ENCODE data around the gene NPC1L1. TPM values are rescaled to one million over a fixed set of nuclear protein-coding genes. Genes with fewer than 3 reads are reported as not detected.

NPC1L1 gene
- total and polyA plus RNA-seq, 2 experiments from 2014 or later = not detected

DNA sequence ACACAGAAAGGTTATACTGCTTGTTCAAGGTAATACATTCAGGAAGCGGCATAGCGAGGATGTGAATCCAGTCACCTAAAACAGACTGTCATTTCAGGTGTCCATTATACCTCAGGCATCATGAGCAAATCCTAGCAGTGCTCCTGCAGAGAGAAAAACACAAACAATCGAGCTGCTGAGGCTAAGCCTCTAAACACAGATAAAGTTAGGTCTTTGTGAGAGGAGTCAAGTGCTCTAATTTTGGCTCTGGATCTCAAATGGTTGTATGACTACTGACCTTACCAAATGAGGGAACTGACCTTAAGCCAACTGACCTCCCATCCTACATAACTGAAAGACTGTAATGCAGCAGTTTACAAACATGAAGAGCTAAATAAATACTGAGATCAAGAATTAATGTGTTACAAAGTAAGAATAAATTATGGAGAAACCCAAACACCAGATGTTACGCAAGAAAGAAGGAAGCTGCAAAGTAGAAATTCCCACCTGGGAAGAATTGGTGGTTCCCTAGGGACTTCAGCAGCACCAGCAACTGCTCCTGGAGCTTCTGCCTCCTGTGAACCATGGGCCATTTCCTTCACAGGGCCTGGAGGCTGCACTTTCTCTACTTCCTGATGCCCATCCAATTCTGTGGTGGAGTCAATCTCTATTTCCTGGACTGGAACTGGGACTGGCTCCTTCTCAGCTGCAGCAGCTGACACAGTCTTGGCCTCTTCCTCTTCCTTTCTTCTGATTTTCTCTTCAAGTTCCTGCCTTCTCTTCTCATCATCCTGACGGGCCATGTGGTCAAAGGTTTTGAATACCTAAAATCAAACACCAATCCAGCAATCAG is 56.4 kb downstream of the NPC1L1 start:
- peaks cover 19% of the 10 kb centered on the region for H3K36me3 ChIP-seq

DNA sequence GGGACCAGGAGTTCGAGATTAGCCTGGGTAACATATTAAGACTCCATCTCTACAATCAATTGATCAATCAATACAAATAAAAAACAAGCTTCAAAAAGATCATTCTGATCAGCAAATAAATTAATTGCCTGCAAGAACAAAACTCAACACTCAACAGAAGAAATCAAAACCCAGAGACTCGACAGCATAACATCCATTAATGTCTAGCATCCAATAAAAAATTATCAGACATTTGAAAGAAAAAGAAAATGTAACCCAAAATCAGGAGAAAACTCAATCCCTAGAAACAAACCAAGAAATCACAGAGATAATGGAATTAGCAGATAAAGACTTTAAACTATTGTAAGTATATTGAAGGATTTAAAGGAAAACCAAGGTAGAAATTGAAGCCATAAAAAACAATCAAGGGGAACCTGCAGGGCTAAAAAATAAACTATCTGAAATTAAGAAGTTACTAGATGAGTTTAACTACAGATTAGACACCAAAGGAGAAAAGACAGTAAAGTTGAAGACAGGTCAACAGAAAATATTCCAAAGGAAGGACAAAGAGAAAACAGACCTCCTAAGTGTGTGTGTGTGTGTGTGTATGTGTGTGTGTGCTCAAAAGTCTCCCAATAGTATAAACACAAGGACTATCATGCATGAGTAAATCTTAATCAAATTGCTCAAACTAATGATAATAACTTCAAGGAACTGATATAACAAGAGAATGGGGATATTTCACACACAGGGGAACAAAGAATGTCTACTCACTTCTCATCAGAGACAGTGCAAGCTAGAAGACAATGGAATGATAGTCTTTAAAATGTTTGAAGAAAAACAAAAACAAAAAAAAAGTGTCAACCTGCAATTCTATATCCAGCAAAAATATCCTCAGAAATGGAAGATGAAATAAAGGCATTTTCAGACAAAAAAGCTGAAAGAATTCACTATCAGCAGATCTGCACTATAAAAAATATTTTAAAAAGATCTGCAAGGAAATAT is 58.3 kb downstream of the NPC1L1 start:
- no peak overlapping the region for H3K4me3 ChIP-seq
- H3K4me1 ChIP-seq (ENCODE audit: low read depth) = peaks cover 39% of the 10 kb centered on the region
- TF ChIP-seq, protein P1, sequence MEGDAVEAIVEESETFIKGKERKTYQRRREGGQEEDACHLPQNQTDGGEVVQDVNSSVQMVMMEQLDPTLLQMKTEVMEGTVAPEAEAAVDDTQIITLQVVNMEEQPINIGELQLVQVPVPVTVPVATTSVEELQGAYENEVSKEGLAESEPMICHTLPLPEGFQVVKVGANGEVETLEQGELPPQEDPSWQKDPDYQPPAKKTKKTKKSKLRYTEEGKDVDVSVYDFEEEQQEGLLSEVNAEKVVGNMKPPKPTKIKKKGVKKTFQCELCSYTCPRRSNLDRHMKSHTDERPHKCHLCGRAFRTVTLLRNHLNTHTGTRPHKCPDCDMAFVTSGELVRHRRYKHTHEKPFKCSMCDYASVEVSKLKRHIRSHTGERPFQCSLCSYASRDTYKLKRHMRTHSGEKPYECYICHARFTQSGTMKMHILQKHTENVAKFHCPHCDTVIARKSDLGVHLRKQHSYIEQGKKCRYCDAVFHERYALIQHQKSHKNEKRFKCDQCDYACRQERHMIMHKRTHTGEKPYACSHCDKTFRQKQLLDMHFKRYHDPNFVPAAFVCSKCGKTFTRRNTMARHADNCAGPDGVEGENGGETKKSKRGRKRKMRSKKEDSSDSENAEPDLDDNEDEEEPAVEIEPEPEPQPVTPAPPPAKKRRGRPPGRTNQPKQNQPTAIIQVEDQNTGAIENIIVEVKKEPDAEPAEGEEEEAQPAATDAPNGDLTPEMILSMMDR (IDR thresholded peaks at IDR 0.05; ENCODE audit: low read depth, low read length) = no peak
- H3K9me3 ChIP-seq (ENCODE audit: low read depth) = no peaks in the 10 kb centered on the region
- no peaks in the 10 kb centered on the region for H3K27me3 ChIP-seq
- H3K36me3 ChIP-seq = peaks cover 30% of the 10 kb centered on the region
- H3K27ac ChIP-seq = peak overlapping the region; percentile 92
- DNase-seq (ENCODE audit: low read depth in 1 of 2, low spot score in 1 of 2) = no peak

More for the DNA sequence above, 56.4 kb downstream of the NPC1L1 start:
- peak in 1 of 2 donors; percentile 43 for DNase-seq (ENCODE audit: low read depth in 1 of 2, low spot score in 1 of 2)
- H3K27me3 ChIP-seq = no peaks in the 10 kb centered on the region
- TF ChIP-seq, protein P1 (IDR thresholded peaks at IDR 0.05; ENCODE audit: low read depth, low read length) = no peak
- H3K9me3 ChIP-seq (ENCODE audit: low read depth) = no peaks in the 10 kb centered on the region
- H3K4me1 ChIP-seq (ENCODE audit: low read depth) = peaks cover 47% of the 10 kb centered on the region
- peak overlapping the region; percentile 92 for H3K27ac ChIP-seq
- no peak overlapping the region for H3K4me3 ChIP-seq

DNA sequence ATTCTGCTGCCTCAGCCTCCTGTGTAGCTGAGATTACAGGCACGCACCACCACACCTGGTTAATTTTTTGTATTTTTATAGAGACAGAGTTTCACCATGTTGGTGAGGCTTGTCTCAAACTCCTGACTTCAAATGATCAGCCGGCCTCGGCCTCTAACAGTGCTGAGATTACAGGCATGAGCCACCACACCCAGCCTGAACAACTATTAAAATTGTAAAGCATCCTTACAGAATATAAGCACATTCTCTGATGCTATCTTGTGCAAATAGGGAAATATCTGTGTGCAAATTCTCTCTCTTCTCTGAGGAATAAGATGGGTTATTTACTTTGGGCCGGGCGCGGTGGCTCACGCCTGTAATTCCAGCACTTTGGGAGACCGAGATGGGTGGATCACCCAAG is 63.2 kb downstream of the NPC1L1 start:
- H3K4me3 ChIP-seq = no peak overlapping the region
- H3K27ac ChIP-seq = no peak overlapping the region
- H3K9me3 ChIP-seq (ENCODE audit: low read depth) = no peaks in the 10 kb centered on the region
- peaks cover 10% of the 10 kb centered on the region for H3K4me1 ChIP-seq (ENCODE audit: low read depth)
- TF ChIP-seq, protein P1 (IDR thresholded peaks at IDR 0.05; ENCODE audit: low read depth, low read length) = no peak
- peaks cover 20% of the 10 kb centered on the region for H3K36me3 ChIP-seq
- DNase-seq (ENCODE audit: low read depth in 1 of 2, low spot score in 1 of 2) = no peak
- H3K27me3 ChIP-seq = no peaks in the 10 kb centered on the region

DNA sequence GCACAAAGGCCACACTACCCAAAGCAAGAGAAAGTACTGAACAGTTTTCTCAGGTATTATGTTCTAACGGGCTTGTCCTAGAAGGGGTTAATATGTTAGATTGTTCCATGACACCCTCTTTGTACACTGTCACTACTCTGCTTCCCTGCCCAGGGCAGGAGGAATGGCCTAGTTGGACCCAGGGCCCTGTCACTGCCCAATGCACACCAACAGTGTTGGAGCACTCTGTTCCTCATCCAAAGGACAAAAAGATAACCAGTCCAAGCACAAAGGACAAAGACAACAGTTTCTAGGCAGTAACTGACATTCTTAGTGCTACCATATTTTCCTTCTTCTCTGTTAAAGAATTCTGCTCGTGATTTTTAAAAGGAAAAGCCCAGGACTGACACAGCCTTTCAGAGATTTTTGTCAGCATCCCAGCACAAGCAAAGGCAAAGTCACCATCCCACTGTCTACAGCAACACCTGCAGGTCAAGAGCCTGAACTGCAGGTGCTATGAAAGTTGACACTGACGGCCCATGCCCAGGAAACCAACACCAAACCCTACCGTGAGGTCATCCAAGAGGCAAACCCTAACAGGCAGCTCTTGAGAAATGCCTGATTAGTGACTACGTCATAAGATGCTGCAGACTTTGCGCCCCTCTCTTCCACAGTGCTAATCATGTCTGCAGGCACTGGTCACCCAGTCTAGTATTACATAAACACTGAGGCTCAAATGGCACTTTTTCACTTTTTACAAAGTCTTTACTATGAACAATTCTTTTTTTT is 63.9 kb downstream of the NPC1L1 start:
- Histone ChIP-seq H3K4me1 (ENCODE audit: low read depth) (peaks cover 10% of the 10 kb centered on the region), H3K27ac (no peak overlapping the region), H3K27me3 (no peaks in the 10 kb centered on the region), H3K9me3 (ENCODE audit: low read depth) (no peaks in the 10 kb centered on the region), H3K4me3 (no peak overlapping the region), H3K36me3 (peaks cover 20% of the 10 kb centered on the region)
- peak; percentile 75 to 89 for DNase-seq (ENCODE audit: low read depth in 1 of 2, low spot score in 1 of 2)
- TF ChIP-seq, protein P1 (IDR thresholded peaks at IDR 0.05; ENCODE audit: low read depth, low read length) = peak; percentile 99

DNA sequence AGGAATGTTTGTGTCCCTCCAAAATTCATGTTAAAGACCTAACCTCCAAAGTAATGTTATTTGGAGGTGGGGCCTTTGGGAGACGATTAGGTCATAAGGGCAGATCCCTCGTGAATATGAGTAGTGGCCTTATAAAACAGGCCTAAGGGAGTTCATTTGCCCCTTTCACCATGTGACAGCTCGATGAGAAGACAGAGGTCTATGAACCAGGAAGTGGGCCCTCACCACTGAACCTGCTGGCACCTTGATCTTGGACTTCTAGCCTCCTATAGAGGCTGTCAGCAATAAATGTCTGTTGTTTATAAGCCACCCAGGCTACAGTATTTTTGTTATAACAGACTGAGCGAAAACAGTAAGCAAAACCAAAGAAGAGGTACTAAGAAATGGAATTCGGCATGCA is 64.8 kb downstream of the NPC1L1 start:
- no peak for DNase-seq (ENCODE audit: low read depth in 1 of 2, low spot score in 1 of 2)
- H3K4me3 ChIP-seq = no peak overlapping the region
- H3K36me3 ChIP-seq = peaks cover 18% of the 10 kb centered on the region
- no peaks in the 10 kb centered on the region for H3K27me3 ChIP-seq
- H3K4me1 ChIP-seq (ENCODE audit: low read depth) = peaks cover 10% of the 10 kb centered on the region
- H3K9me3 ChIP-seq (ENCODE audit: low read depth) = no peaks in the 10 kb centered on the region
- no peak overlapping the region for H3K27ac ChIP-seq
- TF ChIP-seq, protein P1 (IDR thresholded peaks at IDR 0.05; ENCODE audit: low read depth, low read length) = no peak
